GM08714 (cell line): Measurements from ENCODE around the gene PCGF5.
A peak's percentile ranks its signal among the peaks of the same experiment; 100 is the strongest.
"Not testable (repeated sequence)": the region's sequence is repeated elsewhere in the genome, so short reads cannot be mapped to it uniquely, and the experiment has no call there.

Source experiments
- H3K4me3 ChIP-seq: fragments of 200-500 bp; sonication (Bioruptor generic); 2 replicates; pipeline ENCODE4 v1.5.1; 2014; ENCODE audit warnings: mild to moderate bottlenecking, low read length, inconsistent platforms
- ZNF274 ChIP-seq: IDR thresholded peaks from 2 replicates; pipeline ENCODE4 v1.6.1; 2012; ENCODE audit warnings: mild to moderate bottlenecking, low read depth, low read length

The PCGF5 gene

DNA sequence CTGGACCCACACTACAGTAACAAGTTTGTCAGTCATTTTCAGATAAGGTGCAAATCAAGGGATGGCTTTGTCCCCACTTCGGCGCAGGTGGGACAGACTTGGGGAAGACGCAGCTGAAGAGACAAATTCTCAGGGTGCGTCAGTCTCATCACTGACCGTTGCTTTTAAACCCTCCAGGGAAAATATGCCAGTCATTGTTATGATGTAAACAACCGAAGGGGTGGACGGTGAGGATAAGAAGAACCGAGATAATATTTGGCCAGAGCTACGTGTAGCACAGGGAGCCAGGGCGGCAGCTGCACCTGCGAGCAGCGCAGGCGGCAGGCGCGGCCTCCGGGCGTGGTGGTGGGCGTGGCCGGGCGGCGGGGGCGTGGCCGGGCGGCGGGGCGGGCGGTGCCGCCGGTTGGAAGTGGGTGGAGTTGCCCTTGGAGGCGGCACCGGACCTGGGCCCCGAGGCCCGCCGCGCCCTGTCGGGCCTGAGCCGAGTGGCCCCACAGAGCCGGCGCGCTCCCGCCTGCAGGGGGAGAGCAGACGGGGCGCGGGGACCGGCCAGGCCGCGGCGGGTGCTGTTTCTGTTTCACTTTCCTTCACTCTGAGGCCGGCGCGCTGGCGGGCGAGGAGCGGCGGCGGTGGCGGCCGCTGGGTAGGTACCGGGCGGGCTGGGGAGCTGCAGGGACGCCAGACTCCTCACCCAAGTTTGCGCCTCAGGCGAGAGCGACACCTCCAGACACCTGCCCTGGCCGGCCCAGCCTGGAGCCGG lies at the start of gene PCGF5:
Gene PCGF5 (plus strand): TSS at position 470 of the 760 bp plus-strand sequence. CDS start 2,209 bp downstream, outside the sequence.
- TF ChIP-seq ZNF274 = no peak
- H3K4me3 ChIP-seq = peak within 1 kb of the TSS; percentile 99

DNA sequence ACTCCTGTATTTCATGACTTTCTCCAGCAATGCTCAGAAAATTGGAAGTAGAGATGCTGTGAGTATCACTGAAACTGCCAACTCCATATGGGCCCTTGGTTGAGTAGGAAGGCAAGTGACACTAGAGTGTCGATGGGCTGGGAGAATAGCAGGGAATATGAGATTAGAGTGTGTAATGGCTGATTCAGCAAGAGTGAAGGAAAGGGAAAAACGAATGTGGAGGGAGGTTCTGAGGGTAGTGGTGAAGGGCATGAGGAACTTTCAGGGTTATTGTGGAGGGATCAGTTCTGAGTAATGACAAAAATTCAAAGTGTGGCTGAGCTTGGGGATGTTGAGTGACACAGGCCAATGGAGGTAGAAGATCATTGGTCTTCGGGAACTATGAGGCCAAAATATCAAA lies 49.0 kb upstream of the PCGF5 start:
- TF ChIP-seq ZNF274 = no peak
- no peak overlapping the region for H3K4me3 ChIP-seq

DNA sequence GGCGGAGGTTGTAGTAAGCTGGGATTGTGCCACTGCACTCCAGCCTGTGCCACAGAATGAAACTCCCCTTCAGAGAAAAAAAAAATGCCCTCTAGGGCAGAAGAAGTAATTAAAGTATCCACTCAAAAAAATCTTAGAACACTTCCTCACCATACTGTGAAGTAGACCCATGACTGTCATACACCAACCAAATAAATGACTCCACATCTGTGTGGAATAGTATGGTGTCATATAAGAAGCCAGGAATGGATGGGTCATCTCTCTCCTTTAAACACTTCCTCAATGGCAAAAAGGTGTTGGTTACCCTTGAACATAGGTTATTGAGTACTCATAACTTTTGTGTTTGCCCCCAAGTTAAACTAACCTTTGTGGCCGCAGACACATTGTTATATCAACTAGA lies 48.1 kb upstream of the PCGF5 start:
- no peak for TF ChIP-seq ZNF274
- no peak overlapping the region for H3K4me3 ChIP-seq

DNA sequence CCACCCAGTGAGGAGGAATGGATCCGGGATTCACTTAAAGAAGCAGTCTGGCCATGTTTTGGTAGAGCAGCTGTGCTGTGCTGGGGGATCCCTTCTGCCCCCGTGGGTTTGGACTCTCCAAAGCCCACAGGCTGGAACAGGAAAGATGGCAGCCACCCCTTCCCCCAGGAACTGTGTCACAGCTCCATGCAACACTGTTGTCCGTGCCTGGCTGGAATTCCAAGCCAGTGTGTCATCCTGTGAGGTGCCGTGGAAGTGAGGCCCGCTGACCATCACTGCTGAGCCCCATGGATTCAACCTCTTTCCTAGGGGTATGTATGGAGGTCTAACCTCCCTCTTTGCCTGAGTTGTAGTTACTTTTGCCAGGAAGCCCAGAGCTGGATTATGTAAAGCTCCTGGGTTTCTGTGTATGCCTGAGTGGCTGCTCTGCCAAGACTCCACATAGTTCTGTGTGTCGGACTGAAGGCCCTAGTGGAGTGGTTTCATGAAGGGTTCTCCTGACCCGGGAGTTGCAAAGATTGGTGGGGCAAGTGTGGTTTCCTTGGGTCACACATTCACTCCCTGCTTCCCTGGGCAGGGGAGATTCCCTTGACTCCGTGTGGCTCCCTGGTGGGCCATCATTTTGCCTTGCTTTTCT lies 35.1 kb upstream of the PCGF5 start:
- no peak overlapping the region for H3K4me3 ChIP-seq
- no peak for TF ChIP-seq ZNF274

DNA sequence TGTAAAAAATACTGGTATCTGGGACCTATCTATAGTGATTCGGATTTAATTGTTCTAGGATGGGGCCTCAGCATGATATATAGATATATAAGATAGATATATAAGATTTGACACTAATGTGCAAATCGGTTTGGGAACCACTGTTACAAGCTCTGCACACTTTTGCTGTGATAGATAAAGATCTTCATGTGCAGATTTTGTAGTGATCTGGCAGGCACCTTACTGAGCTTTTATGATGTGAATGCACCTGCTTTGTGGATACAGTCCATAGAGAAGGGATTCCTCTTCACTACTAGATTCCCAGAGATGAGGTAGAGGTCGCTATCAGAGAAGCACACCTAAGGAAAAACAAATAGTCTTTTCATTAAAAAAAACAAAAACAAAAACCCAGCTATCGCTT lies 33.3 kb upstream of the PCGF5 start:
- H3K4me3 ChIP-seq = no peak overlapping the region
- TF ChIP-seq ZNF274 = no peak

DNA sequence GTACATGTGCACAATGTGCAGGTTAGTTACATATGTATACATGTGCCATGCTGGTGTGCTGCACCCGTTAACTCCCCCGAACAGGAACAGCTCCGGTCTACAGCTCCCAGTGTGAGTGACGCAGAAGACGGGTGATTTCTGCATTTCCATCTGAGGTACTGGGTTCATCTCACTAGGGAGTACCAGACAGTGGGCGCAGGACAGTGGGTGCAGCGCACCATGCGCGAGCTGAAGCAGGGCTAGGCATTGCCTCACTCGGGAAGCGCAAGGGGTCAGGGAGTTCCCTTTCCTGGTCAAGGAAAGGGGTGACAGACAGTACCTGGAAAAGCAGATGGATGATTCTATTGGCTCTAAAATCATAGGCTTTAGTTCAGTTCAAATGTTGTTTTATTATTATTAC lies 32.5 kb upstream of the PCGF5 start:
- not testable (repeated sequence) for H3K4me3 ChIP-seq

DNA sequence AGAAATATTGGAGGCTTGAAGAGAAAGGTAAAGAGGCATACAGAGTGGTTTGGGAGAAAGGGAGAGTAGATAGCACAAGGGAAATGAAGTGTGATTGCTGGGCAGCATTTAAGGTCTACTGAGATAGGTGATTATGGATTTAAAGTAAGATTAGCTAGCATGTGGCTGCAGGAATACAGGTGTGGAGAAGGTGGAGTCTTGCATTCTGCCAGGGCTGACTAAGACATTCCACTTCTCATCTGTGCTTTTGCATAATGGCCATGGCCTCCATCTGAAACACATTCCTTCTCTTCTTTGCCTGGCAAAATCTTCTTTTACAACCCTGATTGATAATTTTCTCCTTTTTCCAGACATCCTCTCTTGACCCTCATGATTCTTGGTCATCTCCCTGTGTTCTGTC lies 31.6 kb upstream of the PCGF5 start:
- no peak for TF ChIP-seq ZNF274
- no peak overlapping the region for H3K4me3 ChIP-seq

DNA sequence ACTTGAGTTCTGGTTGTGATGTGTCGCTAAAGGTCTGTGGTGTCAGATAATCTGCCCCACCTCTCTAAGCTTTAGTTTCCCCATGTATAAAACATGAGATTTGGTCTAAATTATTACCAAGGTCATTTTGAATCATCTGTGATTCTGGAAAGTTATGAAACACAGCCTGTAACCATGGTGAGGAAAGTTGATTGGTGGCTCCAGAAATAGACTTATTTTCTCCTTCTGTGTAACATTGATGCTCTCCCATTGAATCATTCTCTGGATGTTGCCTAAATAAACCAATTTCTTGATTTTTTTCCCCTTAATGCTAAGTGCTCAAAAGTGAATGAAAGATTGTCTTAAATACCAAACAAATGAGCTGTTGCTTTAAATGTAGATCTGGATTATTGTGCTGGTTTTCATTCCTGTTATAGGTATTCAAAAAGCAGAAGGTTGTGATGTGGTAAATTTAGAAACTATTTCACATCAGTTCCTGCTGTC lies 30.0 kb upstream of the PCGF5 start:
- no peak overlapping the region for H3K4me3 ChIP-seq
- TF ChIP-seq ZNF274 = no peak

DNA sequence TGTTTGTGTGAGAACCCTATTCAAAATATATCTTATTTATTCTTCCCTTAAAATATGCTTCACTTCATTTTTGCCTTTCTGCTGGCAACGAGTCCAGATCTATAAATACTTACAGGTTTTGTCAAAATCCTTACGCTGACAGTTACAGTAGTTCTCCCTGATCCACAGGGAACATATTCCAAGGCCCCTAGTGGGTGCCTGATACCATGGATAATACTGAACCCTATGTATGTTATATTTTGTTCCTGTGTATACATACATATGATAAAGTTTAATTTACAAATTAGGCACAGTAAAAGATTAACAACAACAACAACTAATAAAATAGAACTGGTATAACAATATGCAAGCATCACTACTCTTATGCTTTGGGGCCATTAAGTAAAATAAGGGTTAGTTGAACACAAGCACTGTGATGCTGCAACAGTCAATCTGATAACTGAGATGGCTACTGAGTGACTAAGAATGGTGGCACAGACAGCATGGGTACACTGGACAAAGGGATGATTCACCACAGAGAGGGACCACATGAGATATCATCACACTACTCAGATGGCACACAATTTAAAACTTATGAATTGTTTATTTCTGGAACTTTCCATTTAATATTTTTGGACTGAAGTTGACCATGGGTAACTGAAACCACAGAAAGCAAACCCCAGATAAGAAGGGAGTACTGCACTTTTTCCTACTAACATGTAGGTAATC lies 29.4 kb upstream of the PCGF5 start:
- no peak overlapping the region for H3K4me3 ChIP-seq
- TF ChIP-seq ZNF274 = no peak

DNA sequence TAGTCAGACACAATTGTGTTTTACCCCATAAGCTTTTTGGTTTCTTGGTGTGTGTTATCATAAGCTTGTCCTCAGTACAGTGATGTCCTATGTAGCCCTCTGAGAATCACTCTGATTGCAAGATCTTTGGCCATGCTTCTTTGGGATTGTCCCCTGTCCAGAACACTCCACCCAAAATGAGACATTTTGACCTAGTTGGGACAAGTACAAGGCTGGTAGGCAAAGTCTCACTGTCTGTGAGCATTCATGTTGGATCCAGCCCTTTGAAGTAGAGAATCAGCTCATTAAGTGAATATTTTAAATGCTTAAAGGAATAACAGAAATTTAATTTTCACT lies 28.9 kb upstream of the PCGF5 start:
- H3K4me3 ChIP-seq = no peak overlapping the region
- no peak for TF ChIP-seq ZNF274

DNA sequence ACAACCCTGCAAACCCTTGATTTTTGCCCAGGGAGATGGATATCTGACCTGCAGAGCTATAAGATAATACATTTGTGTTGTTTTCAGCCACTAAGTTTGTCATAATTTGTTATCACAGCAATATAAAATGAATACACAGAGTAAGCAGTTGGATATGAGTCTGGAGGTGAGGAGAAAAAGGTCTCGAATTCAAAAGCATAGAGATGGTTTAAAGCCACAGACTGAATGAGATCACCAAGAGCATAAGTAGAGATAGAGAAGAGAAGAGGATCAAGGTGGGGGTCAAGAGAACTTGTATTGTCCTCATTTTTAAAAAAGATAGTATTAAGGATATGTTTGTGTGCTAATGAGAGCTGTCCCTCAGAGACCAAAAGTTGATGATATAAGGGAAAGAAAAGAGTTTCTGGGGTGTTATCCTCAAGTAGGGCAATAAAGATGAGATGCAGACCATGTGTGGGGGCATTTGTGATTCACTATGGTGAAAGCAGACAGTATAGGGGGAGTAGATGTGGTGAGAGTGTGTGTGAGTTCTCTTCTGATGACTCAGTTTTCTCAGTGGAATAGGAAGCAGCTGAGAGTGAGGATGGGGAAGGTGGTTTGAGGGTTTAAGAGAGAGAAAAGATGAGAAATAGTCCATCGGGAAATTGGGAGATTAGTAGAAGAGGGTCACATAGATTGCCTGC lies 25.8 kb upstream of the PCGF5 start:
- no peak for TF ChIP-seq ZNF274
- no peak overlapping the region for H3K4me3 ChIP-seq

DNA sequence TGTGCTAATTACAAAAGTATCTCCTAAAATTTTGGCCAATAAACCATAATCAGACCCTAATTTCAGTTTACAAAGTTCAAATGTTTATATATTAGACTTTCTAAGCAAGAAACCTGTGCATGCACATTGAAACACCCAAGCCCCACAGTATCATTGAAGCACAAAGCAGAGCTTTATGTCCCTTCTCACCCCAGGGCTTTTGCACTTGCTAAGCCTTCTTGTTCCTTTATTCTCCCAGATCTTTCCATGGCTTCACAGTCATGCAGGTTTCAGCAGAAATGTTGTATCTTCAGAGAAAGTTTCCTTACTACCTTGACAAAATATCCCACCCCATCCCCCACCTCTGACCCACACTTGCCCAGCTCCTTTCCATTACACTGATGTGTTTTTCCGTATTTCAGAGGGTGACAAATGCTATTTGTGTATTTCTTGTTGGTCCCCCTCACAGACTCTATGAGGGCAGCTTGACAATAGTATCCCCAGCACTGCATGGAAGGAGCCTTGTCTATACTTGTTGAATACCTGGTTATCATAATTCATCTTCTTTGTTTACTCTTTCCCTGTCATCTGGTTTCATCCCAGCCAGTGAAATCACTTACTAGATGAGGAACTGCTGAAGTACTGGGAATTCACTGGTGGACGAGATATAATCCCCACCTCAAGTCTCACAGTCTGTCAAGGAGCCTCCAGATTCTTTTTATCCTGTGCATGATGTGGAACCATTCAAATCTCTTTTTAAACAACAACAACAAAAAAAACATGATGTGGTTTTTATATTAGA lies 24.0 kb upstream of the PCGF5 start:
- no peak overlapping the region for H3K4me3 ChIP-seq
- TF ChIP-seq ZNF274 = no peak

DNA sequence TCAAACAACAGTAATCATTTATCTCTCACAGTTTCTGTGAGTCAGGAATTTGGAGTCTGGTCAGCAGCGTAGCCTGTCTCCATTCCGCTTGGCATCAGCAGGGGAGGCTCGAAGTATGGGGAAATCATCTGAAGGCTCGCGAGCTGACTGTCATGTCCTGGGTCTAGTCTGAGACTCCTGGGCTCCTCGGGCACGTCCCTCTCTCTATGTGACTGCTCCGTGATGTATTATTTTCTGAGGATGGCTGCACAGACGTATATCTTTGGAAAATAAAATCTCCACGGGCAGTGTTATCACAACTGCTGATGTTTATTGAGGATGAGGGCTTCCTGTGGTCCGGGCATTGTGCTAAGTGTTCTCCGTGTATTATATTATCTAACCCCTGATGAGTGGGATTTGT lies 23.3 kb upstream of the PCGF5 start:
- no peak for TF ChIP-seq ZNF274
- no peak overlapping the region for H3K4me3 ChIP-seq

DNA sequence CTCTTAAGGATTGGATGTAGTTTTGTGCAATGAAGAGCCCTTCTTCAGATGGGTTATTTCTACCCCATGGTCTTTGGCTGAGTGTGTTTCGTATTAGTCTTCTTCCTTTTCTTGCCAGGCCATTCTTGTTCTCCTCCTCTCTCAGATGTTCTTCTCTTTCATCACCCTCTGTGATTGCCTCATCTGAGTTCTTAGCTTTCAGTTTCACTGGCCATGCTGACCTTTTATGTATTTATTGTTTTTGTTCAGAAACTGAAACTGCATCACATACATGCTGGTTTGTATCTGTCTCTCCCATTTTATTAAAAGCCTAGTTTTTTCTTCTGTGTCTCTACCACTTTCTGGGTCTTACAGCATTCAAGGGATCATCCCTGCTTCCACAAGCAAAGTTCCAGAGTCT lies 21.7 kb upstream of the PCGF5 start:
- H3K4me3 ChIP-seq = peak overlapping the region; percentile 16; the same call in 1 of the 2 replicates
- TF ChIP-seq ZNF274 = no peak
